Jurkat, Clone E6-1 (cell line): ENCODE measurements around the gene MTSS2.

Experiments used
- DNase-seq: peaks from one replicate; pipeline ENCODE4 v3.0.0-alpha.2; 2011; ENCODE audit warnings: low read depth, low spot score
- H3K4me3 ChIP-seq: 2 replicates; pipeline ENCODE4 v1.5.1; 2011; ENCODE audit warnings: mild to moderate bottlenecking, low read length, control low read depth, moderate library complexity

The MTSS2 gene

GRCh38 chr16:70715860-70716357 lies 30.1 kb upstream of the MTSS2 start:
- H3K4me3 ChIP-seq = no peak overlapping the region
- no peak for DNase-seq

GRCh38 chr16:70715055-70715858 lies 29.4 kb upstream of the MTSS2 start:
- no peak overlapping the region for H3K4me3 ChIP-seq
- DNase-seq = no peak

GRCh38 chr16:70714581-70715054 lies 28.8 kb upstream of the MTSS2 start:
- DNase-seq = no peak
- H3K4me3 ChIP-seq = no peak overlapping the region

GRCh38 chr16:70713824-70714223 lies 28.0 kb upstream of the MTSS2 start:
- DNase-seq = no peak
- no peak overlapping the region for H3K4me3 ChIP-seq

GRCh38 chr16:70713342-70713741 lies 27.5 kb upstream of the MTSS2 start:
- DNase-seq = no peak
- H3K4me3 ChIP-seq = no peak overlapping the region

- DNase-seq = no peak
- H3K4me3 ChIP-seq = no peak overlapping the region
Observed at GRCh38 chr16:70712942-70713341, 27.1 kb upstream of the MTSS2 start.

GRCh38 chr16:70712359-70712758 lies 26.5 kb upstream of the MTSS2 start:
- DNase-seq = no peak
- no peak overlapping the region for H3K4me3 ChIP-seq

GRCh38 chr16:70711211-70712031 lies 25.6 kb upstream of the MTSS2 start:
- no peak overlapping the region for H3K4me3 ChIP-seq
- DNase-seq = no peak

- no peak for DNase-seq
- no peak overlapping the region for H3K4me3 ChIP-seq
Observed at GRCh38 chr16:70710422-70711210, 24.8 kb upstream of the MTSS2 start.

GRCh38 chr16:70709942-70710341 lies 24.1 kb upstream of the MTSS2 start:
- H3K4me3 ChIP-seq = no peak overlapping the region
- no peak for DNase-seq

GRCh38 chr16:70709457-70709856 lies 23.6 kb upstream of the MTSS2 start:
- no peak for DNase-seq
- no peak overlapping the region for H3K4me3 ChIP-seq

GRCh38 chr16:70708366-70709246 lies 22.8 kb upstream of the MTSS2 start:
- no peak for DNase-seq
- H3K4me3 ChIP-seq = no peak overlapping the region

- DNase-seq = no peak
- no peak overlapping the region for H3K4me3 ChIP-seq
Observed at GRCh38 chr16:70706948-70707465, 21.2 kb upstream of the MTSS2 start.

GRCh38 chr16:70705056-70705455 lies 19.2 kb upstream of the MTSS2 start:
- no peak overlapping the region for H3K4me3 ChIP-seq
- DNase-seq = no peak

GRCh38 chr16:70704586-70704985 lies 18.7 kb upstream of the MTSS2 start:
- no peak for DNase-seq
- no peak overlapping the region for H3K4me3 ChIP-seq

- DNase-seq = no peak
- no peak overlapping the region for H3K4me3 ChIP-seq
Observed at GRCh38 chr16:70703835-70704381, 18.1 kb upstream of the MTSS2 start.

- DNase-seq = no peak
- no peak overlapping the region for H3K4me3 ChIP-seq
Observed at GRCh38 chr16:70703041-70703834, 17.4 kb upstream of the MTSS2 start.
